Measurements from ENCODE around the gene EYA2. TPM values are rescaled to one million over a fixed set of nuclear protein-coding genes. Genes with fewer than 3 reads are reported as not detected.
"Not testable (repeated sequence)": the region's sequence is repeated elsewhere in the genome, so short reads cannot be mapped to it uniquely, and the experiment has no call there.

The EYA2 gene
- total RNA-seq, 3 donors from 2014 or later (not counting 1 experiment from before 2014, with no cell fraction given), result 0.30 TPM; not detected in 2

DNA sequence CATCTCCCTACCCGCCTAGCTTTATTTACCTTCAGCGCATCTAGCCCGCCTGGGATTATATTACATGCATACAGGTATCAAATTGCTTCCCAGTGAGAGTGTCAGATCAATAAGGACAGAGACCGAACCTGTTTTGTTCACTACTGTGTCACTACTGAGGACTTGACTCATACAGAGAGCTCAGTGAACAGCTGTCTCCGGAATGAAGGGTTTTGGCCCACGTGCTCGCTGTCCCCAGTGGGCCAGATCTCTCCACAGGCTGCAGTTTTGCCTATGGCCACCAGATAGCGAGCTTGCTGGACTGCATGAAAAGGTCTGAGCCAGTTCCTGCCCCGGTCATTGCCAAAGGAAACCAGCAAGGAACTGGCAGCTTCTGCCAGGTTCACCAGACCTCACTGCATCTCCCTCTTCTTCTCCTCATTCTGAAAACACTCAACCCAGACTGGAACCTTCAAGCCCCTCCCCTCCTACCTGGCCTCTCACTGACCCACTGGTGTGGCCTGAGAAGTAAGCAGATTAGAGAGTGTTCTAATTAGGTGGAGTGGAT, 311.0 kb downstream of the EYA2 start:
- no peak overlapping the region for H3K27ac Mint-ChIP-seq
- intact Hi-C loops (cut with micrococcal nuclease), result no loop called here
- Histone ChIP-seq H3K27ac (ENCODE audit: low read length) (no peak overlapping the region), H3K4me1 (ENCODE audit: control insufficient read depth, insufficient read depth, low read length) (no peaks in the 10 kb centered on the region), H3K36me3 (ENCODE audit: control insufficient read depth, insufficient read depth, low read length) (peaks cover 19% of the 10 kb centered on the region), H3K9me3 (ENCODE audit: control insufficient read depth, insufficient read depth, low read length) (no peaks in the 10 kb centered on the region), H3K4me3 (ENCODE audit: low read length) (no peak overlapping the region), H3K27me3 (ENCODE audit: control insufficient read depth, insufficient read depth, low read length) (no peaks in the 10 kb centered on the region)
- no peaks in the 10 kb centered on the region for H3K4me1 Mint-ChIP-seq
- H3K9me3 Mint-ChIP-seq, result no peaks in the 10 kb centered on the region
- peak in 1 of 3 donors; percentile 82 for ATAC-seq
- peak in 1 of 2 donors; percentile 51 for DNase-seq
- H3K4me3 Mint-ChIP-seq, result no peak overlapping the region
- TF ChIP-seq, protein P1, sequence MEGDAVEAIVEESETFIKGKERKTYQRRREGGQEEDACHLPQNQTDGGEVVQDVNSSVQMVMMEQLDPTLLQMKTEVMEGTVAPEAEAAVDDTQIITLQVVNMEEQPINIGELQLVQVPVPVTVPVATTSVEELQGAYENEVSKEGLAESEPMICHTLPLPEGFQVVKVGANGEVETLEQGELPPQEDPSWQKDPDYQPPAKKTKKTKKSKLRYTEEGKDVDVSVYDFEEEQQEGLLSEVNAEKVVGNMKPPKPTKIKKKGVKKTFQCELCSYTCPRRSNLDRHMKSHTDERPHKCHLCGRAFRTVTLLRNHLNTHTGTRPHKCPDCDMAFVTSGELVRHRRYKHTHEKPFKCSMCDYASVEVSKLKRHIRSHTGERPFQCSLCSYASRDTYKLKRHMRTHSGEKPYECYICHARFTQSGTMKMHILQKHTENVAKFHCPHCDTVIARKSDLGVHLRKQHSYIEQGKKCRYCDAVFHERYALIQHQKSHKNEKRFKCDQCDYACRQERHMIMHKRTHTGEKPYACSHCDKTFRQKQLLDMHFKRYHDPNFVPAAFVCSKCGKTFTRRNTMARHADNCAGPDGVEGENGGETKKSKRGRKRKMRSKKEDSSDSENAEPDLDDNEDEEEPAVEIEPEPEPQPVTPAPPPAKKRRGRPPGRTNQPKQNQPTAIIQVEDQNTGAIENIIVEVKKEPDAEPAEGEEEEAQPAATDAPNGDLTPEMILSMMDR (IDR thresholded peaks at IDR 0.05), result peak; percentile 76
- WGBS (ENCODE audit: insufficient coverage), result 87% methylated on average over 9 of the region's 9 CpGs
- H3K27me3 Mint-ChIP-seq (ENCODE audit: low read depth in 2 of 2), result no peaks in the 10 kb centered on the region
- peaks cover 7% of the 10 kb centered on the region for H3K36me3 Mint-ChIP-seq

DNA sequence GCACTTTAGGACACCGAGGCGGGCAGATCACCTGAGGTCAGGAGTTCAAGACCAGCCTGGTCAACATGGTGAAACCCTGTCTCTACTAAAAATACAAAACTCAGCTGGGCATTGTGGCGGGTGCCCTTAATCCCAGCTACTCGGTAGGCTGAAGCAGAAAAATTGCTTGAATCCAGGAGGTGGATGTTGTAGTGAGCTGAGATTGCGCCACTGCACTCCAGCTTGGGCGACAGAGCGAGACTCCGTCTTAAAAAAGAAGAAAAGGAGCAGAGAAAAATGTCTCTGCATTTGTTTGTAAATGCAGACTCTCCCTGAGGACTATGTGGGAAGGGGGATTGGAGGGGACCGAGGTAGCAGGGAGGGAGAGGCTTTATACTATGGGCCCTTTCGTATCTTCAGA, 311.9 kb downstream of the EYA2 start:
- H3K27me3 Mint-ChIP-seq (ENCODE audit: low read depth in 2 of 2); H3K27me3 ChIP-seq (ENCODE audit: control insufficient read depth, insufficient read depth, low read length); H3K27ac ChIP-seq (ENCODE audit: low read length); H3K4me3 Mint-ChIP-seq; H3K4me1 Mint-ChIP-seq; H3K4me3 ChIP-seq (ENCODE audit: low read length); H3K4me1 ChIP-seq (ENCODE audit: control insufficient read depth, insufficient read depth, low read length); H3K9me3 Mint-ChIP-seq; H3K9me3 ChIP-seq (ENCODE audit: control insufficient read depth, insufficient read depth, low read length); DNase-seq; intact Hi-C loops (cut with micrococcal nuclease); H3K36me3 Mint-ChIP-seq; ATAC-seq: not testable (repeated sequence)
- peak overlapping the region in 1 of 2 donors; percentile 17 for H3K27ac Mint-ChIP-seq
- H3K36me3 ChIP-seq (ENCODE audit: control insufficient read depth, insufficient read depth, low read length), result peaks cover 28% of the 10 kb centered on the region
- WGBS (ENCODE audit: insufficient coverage), result 96% methylated on average over 10 of the region's 10 CpGs

DNA sequence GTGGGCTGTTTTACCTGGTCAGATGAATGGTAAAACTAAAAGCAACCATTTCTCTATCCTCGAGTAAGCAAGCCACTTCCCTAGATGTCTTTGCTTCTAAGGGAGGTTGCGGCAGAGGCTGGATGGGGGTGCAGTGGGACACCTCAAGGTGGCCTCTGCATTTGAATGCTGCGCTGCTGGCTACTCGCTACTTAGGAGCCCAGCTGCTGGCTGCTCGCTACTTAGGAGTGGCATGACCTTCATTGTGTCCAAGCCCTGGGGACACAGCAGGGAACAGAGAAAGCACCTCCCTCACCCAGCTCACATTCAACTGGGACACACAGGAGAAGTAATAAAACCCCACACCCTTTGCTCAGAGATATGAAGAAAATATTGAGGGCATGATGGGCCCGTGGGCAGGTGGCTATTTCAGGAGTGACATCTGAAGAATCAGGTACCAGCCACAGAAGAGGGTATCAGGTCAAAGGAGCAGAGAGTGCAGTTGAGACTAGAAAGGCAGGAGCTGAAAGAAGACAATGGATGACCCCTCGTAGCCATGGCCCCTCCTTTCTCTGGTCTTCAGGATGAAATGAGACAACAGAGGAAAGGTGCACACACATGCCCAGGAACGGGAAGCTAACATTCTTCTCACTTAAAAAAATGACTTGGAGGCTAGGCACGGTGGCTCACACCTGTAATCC, 312.5 kb downstream of the EYA2 start:
- Histone ChIP-seq H3K4me3 (ENCODE audit: low read length) (no peak overlapping the region), H3K9me3 (ENCODE audit: control insufficient read depth, insufficient read depth, low read length) (no peaks in the 10 kb centered on the region), H3K36me3 (ENCODE audit: control insufficient read depth, insufficient read depth, low read length) (peaks cover 33% of the 10 kb centered on the region), H3K27me3 (ENCODE audit: control insufficient read depth, insufficient read depth, low read length) (no peaks in the 10 kb centered on the region), H3K4me1 (ENCODE audit: control insufficient read depth, insufficient read depth, low read length) (no peaks in the 10 kb centered on the region), H3K27ac (ENCODE audit: low read length) (no peak overlapping the region)
- 88% methylated on average over 9 of the region's 9 CpGs for WGBS (ENCODE audit: insufficient coverage)
- Mint-ChIP-seq H3K36me3 (peaks cover 7% of the 10 kb centered on the region), H3K27ac (peak overlapping the region in 1 of 2 donors; percentile 17), H3K4me3 (no peak overlapping the region), H3K9me3 (no peaks in the 10 kb centered on the region), H3K27me3 (ENCODE audit: low read depth in 2 of 2) (no peaks in the 10 kb centered on the region), H3K4me1 (no peaks in the 10 kb centered on the region)
- no peak for ATAC-seq
- DNase-seq, result no peak
- intact Hi-C loops (cut with micrococcal nuclease), result no loop called here
- TF ChIP-seq, protein P1 (IDR thresholded peaks at IDR 0.05), result no peak

DNA sequence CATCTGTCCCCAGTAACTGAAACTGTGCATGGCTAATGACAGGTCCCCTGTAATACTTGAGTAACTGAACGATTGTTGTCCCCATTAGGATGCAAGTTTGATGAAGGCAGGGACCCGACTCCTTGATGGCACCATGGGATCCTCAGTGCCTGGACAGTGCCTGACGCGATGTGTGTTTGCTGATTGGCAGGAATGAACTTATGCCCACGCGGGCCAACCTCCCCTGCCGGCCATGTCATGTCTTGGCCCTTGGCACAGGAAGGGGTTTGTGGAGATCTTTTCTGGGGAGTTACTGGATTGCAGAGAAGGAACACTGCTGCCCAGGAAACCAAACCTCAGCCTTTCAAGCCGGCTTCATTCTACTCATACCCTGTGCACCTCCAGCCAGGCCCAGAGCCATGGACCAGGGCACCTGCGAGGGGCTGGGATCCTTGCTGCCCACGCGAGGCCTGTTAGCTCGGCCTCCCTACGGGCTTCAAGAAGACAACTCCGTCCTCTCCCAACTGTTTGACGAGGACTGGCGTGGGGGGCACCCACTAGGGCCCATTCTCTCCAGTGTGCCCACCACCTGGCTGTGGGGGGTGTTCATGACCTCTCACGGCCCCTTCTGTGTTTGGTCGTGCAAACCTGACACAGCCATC, 314.0 kb downstream of the EYA2 start:
- DNase-seq, result no peak
- ATAC-seq, result no peak
- intact Hi-C loops (cut with micrococcal nuclease), result no loop called here
- TF ChIP-seq, protein P1 (IDR thresholded peaks at IDR 0.05), result no peak
- no peaks in the 10 kb centered on the region for H3K27me3 Mint-ChIP-seq (ENCODE audit: low read depth in 2 of 2)
- Histone ChIP-seq H3K4me3 (ENCODE audit: low read length) (no peak overlapping the region), H3K36me3 (ENCODE audit: control insufficient read depth, insufficient read depth, low read length) (peaks cover 41% of the 10 kb centered on the region), H3K4me1 (ENCODE audit: control insufficient read depth, insufficient read depth, low read length) (no peaks in the 10 kb centered on the region), H3K27ac (ENCODE audit: low read length) (no peak overlapping the region), H3K27me3 (ENCODE audit: control insufficient read depth, insufficient read depth, low read length) (no peaks in the 10 kb centered on the region), H3K9me3 (ENCODE audit: control insufficient read depth, insufficient read depth, low read length) (no peaks in the 10 kb centered on the region)
- H3K4me3 Mint-ChIP-seq, result no peak overlapping the region
- H3K36me3 Mint-ChIP-seq, result peaks cover 7% of the 10 kb centered on the region
- no peaks in the 10 kb centered on the region for H3K4me1 Mint-ChIP-seq
- H3K9me3 Mint-ChIP-seq, result no peaks in the 10 kb centered on the region
- H3K27ac Mint-ChIP-seq, result no peak overlapping the region
- WGBS (ENCODE audit: insufficient coverage), result 95% methylated on average over 18 of the region's 18 CpGs

Measured in natural killer cell (primary cell).